HepG2 (cell line): ENCODE data around the gene PRDM15. TPM values are rescaled to one million over a fixed set of nuclear protein-coding genes. Genes with fewer than 3 reads are reported as not detected.

Experiments used
- ATAC-seq: fragments of 200-7000 bp; cut with Tn5 transposase; 3 replicates; pipeline ENCODE4 v1.9.1; 2020; ENCODE audit warnings: mild to moderate bottlenecking, moderate library complexity
- BruUV-seq: library from RNA; stranded (reverse); fragments of 400-500 nt; replicated peaks from 2 replicates; lab custom pipeline; 2021; lab: Mats Ljungman, UMichigan
- CTCF ChIA-PET: fragments of 300-600 bp; formaldehyde crosslinking; extraction: SDS; loops from one replicate; lab custom pipeline; 2021; ENCODE audit warnings: low total read pairs, inconsistent platforms, low intra/inter-chr PET ratio; lab: Yijun Ruan, JAX
- POLR2A ChIA-PET: fragments of 350-600 bp; sonication (Branson Sonifier 250); formaldehyde crosslinking; loops from one replicate; lab custom pipeline; 2020; ENCODE audit warnings: antibody characterized with exemption, inconsistent platforms; lab: Yijun Ruan, JAX
- DNase-seq: peaks from one replicate; pipeline ENCODE4 v3.0.0-alpha.2; 2015; ENCODE audit warnings: low spot score
- FAIRE-seq: peaks from 3 replicates; lab custom pipeline; 2011; peaks lifted over from hg19 to GRCh38; lab: Jason Lieb, UNC
- H2AFZ ChIP-seq: one replicate; pipeline ENCODE4 v1.6.1; 2011; ENCODE audit warnings: low read length, inconsistent platforms
- H3K27ac ChIP-seq: fragments of 300-600 bp; 3 replicates; pipeline ENCODE4 v1.8.0; 2011; ENCODE audit warnings: mixed run types, mild to moderate bottlenecking, mixed read lengths, low read length, inconsistent platforms; ENCODE audit not compliant: insufficient read depth; ENCODE audit errors: extremely low read length
- H3K27me3 ChIP-seq, 2 experiments: fragments of 200-600 bp in 1 of 2; 2 replicates in 1 of 2; 3 replicates in 1 of 2; pipeline versions ENCODE4 v1.6.0 to v1.8.0; 2011; ENCODE audit warnings: low read length in 2 of 2, mild to moderate bottlenecking in 2 of 2, moderate library complexity in 2 of 2, inconsistent platforms in 1 of 2; ENCODE audit not compliant: insufficient read depth in 2 of 2, control insufficient read depth in 1 of 2
- H3K36me3 ChIP-seq, 2 experiments: fragments of 200-600 bp in 1 of 2; replicated peaks in 1 of 2; 2 replicates in 1 of 2; 3 replicates in 1 of 2; pipeline versions ENCODE4 v1.5.1 to v1.8.0; 2011; ENCODE audit warnings: low read length in 2 of 2, inconsistent platforms in 1 of 2; ENCODE audit not compliant: insufficient read depth in 2 of 2, control insufficient read depth in 1 of 2
- H3K4me1 ChIP-seq: 2 replicates; pipeline ENCODE4 v1.5.1; 2012; ENCODE audit warnings: low read length, inconsistent platforms; ENCODE audit not compliant: insufficient read depth
- H3K4me2 ChIP-seq: 2 replicates; pipeline ENCODE4 v1.6.0; 2011; ENCODE audit warnings: low read depth, low read length, inconsistent platforms
- H3K4me3 ChIP-seq, 3 experiments: fragments of 200-600 bp in 1 of 3; sonication (generic), shearing (Covaris generic) in 1 of 3; replicated peaks in 1 of 3; 2 replicates each; pipeline ENCODE4 v1.5.1; 2011 to 2016; ENCODE audit warnings: low read length in 3 of 3, inconsistent platforms in 2 of 3, low read depth in 2 of 3, mild to moderate bottlenecking in 2 of 3, control low read depth in 1 of 3, mixed read lengths in 1 of 3; ENCODE audit not compliant: insufficient read depth in 1 of 3
- H3K79me2 ChIP-seq: one replicate; pipeline ENCODE4 v1.6.1; 2011; ENCODE audit warnings: low read length, inconsistent platforms; ENCODE audit not compliant: insufficient read depth
- H3K9ac ChIP-seq: 2 replicates; pipeline ENCODE4 v1.6.0; 2011; ENCODE audit warnings: mild to moderate bottlenecking, low read depth, low read length, inconsistent platforms; ENCODE audit not compliant: insufficient read depth
- H3K9me3 ChIP-seq: 2 replicates; pipeline ENCODE4 v1.5.1; 2012; ENCODE audit warnings: mild to moderate bottlenecking, low read length
- H4K20me1 ChIP-seq: 2 replicates; pipeline ENCODE4 v1.6.0; 2011; ENCODE audit warnings: inconsistent platforms, mild to moderate bottlenecking, low read length, moderate library complexity; ENCODE audit not compliant: insufficient read depth
- CBFB ChIP-seq: sonication (generic); formaldehyde crosslinking; IDR thresholded peaks from 2 replicates; pipeline ENCODE4 v1.4.0; 2020; ENCODE audit warnings: missing genetic modification reagents
- MED1 ChIP-seq: sonication (generic); formaldehyde crosslinking; IDR thresholded peaks from 2 replicates; pipeline ENCODE4 v1.4.0; 2020; ENCODE audit warnings: missing genetic modification reagents
- ZNF160 ChIP-seq: sonication (generic); formaldehyde crosslinking; IDR thresholded peaks from 2 replicates; pipeline ENCODE4 v1.8.0; 2022; ENCODE audit warnings: mild to moderate bottlenecking, inconsistent platforms, missing genetic modification reagents
- ZNF382 ChIP-seq: sonication (generic); formaldehyde crosslinking; IDR thresholded peaks from 2 replicates; pipeline ENCODE4 v1.5.0; 2020; ENCODE audit warnings: missing genetic modification reagents, mild to moderate bottlenecking, borderline replicate concordance
- ZNF776 ChIP-seq: sonication (generic); formaldehyde crosslinking; IDR thresholded peaks from 2 replicates; pipeline ENCODE4 v1.4.0; 2020; ENCODE audit warnings: mild to moderate bottlenecking, missing genetic modification reagents
- ZNF879 ChIP-seq: sonication (generic); formaldehyde crosslinking; IDR thresholded peaks from 2 replicates; pipeline ENCODE4 v1.8.1; 2023; ENCODE audit warnings: missing genetic modification reagents
- WGBS: methylation state at CpG from one replicate; pipeline ENCODE4 v1.1.6; 2017; ENCODE audit warnings: low lambda C conversion rate; 5-methylcytosine and 5-hydroxymethylcytosine counted together
- in situ Hi-C: cut with HindIII; loops from 2 replicates; pipeline ENCODE4 v1.10.0; 2017; ENCODE audit warnings: low pct_unique_long_range_greater_than_20kb; ENCODE audit not compliant: extremely low pct_ligation_motif_present
- intact Hi-C: fragments of 100-400 bp; cut with micrococcal nuclease; formaldehyde crosslinking; loops from one replicate; pipeline ENCODE4 v1.10.0; 2022; ENCODE audit not compliant: unreplicated experiment
- polyA plus RNA-seq, 8 experiments: library from polyadenylated mRNA; depleted of rRNA in 3 of 8; stranded (reverse) in 7 of 8; unstranded in 1 of 8; fragments of >200 nt; fragmentation: Illumina TruSeq in 4 of 8; extraction: Trizol in 4 of 8; gene quantifications; 2 replicates each; pipeline versions ENCODE4 v1.2.1 to v1.2.3, GENCODE V29; 2011 to 2016; ENCODE audit warnings: low read depth in 4 of 8, missing spikeins in 1 of 8, mixed read lengths in 1 of 8; ENCODE audit not compliant: insufficient read depth in 1 of 8
- total RNA-seq, 5 experiments: library from RNA; depleted of rRNA; stranded (reverse); fragments of >200 nt; fragmentation: Illumina TruSeq; extraction: Trizol; gene quantifications; 2 replicates each; pipeline ENCODE4 v1.2.3, GENCODE V29; 2016; ENCODE audit warnings: low read depth in 1 of 5
- TF ChIP-seq, protein P1 (sequence below): sonication (generic); formaldehyde crosslinking; IDR thresholded peaks from 2 replicates; pipeline ENCODE4 v1.9.0; 2022; ENCODE audit warnings: low read depth, missing genetic modification reagents

PRDM15 gene
- total and polyA plus RNA-seq, 2 of the 13 experiments (the other 11 are each of a cell fraction or from before 2014, with no cell fraction given): 4.0 to 6.9 TPM

DNA sequence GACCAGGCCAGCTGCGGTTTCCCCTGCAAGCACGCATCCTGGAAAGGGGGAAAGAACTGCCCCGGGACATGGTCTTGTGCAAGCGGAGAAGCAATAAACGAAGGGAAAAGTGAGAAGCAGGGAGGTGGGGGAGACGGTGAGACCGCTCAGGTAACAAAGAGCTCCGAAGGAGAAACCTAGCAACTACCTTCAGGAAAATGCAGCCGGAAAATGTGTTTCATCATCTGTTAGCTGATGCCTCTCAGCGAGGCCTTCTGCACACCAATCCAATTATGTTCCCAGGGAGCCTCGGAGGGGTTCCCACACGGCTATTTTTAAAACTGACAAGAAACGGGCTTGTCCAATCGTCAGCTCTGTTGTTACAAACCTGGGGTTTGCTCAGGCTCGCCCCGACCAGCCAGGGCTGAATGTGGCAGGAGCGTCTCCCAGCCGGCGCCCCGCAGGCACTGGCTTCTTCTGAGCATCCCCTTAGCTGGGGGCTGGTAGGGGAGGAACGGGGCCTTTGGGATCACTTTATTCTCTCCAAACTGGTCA lies 115.7 kb downstream of the PRDM15 start:
- H4K20me1 ChIP-seq: peaks cover 76% of the 10 kb centered on the region
- DNase-seq (no peak), ATAC-seq (no peak), FAIRE-seq (no peak)
- no peaks in the 10 kb centered on the region; a peak in 1 of 5 replicates for H3K27me3 ChIP-seq
- peaks cover 85% of the 10 kb centered on the region for H3K4me1 ChIP-seq
- no peaks in the 10 kb centered on the region; a peak in 1 of 5 replicates for H3K36me3 ChIP-seq
- H3K27ac ChIP-seq: no peak overlapping the region
- in situ Hi-C loops: no loop called here
- intact Hi-C loops: no loop called here
- no peak overlapping the region for H2AFZ ChIP-seq
- POLR2A ChIA-PET: interaction anchor here (3.6 to 8.1 kb wide), 2 partner anchors 12 to 49 kb away, joined by 35 to 106 read pairs; no protein-coding TSS in a partner anchor
- TF ChIP-seq ZNF160 (CRISPR knock-in tag): no peak
- TF ChIP-seq, protein P1, sequence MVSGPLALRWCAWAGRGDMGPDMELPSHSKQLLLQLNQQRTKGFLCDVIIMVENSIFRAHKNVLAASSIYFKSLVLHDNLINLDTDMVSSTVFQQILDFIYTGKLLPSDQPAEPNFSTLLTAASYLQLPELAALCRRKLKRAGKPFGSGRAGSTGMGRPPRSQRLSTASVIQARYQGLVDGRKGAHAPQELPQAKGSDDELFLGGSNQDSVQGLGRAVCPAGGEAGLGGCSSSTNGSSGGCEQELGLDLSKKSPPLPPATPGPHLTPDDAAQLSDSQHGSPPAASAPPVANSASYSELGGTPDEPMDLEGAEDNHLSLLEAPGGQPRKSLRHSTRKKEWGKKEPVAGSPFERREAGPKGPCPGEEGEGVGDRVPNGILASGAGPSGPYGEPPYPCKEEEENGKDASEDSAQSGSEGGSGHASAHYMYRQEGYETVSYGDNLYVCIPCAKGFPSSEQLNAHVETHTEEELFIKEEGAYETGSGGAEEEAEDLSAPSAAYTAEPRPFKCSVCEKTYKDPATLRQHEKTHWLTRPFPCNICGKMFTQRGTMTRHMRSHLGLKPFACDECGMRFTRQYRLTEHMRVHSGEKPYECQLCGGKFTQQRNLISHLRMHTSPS (CRISPR knock-in tag): no peak
- no peak for TF ChIP-seq MED1 (CRISPR knock-in tag)
- no peak for TF ChIP-seq ZNF382 (CRISPR knock-in tag)
- TF ChIP-seq ZNF879: no peak
- no peak for TF ChIP-seq ZNF776 (CRISPR knock-in tag)
- TF ChIP-seq CBFB (CRISPR knock-in tag): no peak
- CTCF ChIA-PET: no interaction called here
- H3K4me3 ChIP-seq: peak overlapping the region in 1 of 3 experiments; percentile 80; a peak in 1 of 6 replicates
- H3K9ac ChIP-seq: no peak overlapping the region
- peaks cover 78% of the 10 kb centered on the region for H3K79me2 ChIP-seq
- no TSS peak for BruUV-seq
- H3K4me2 ChIP-seq: peak overlapping the region; percentile 97
- H3K9me3 ChIP-seq: no peaks in the 10 kb centered on the region
- WGBS: 67% methylated on average over 20 of the region's 21 CpGs
